IMR-90 (cell line): ENCODE measurements around the gene TNNC2. TPM values are rescaled to one million over a fixed set of nuclear protein-coding genes. Genes with fewer than 3 reads are reported as not detected.

Source experiments
- ATAC-seq: fragments of 200-7000 bp; cut with Tn5 transposase; 2 replicates; pipeline ENCODE4 v1.9.1; 2020; ENCODE audit warnings: low read depth, mild to moderate bottlenecking, moderate library complexity
- BruUV-seq: library from RNA; stranded (reverse); fragments of 400-500 nt; replicated peaks from 2 replicates; lab custom pipeline; 2021; lab: Mats Ljungman, UMichigan
- CTCF ChIA-PET: fragments of 300-600 bp; formaldehyde crosslinking; extraction: SDS; loops from one replicate; lab custom pipeline; 2021; ENCODE audit warnings: antibody characterized with exemption; lab: Yijun Ruan, JAX
- POLR2A ChIA-PET: fragments of 300-600 bp; sonication (Branson Sonifier 250); formaldehyde crosslinking; loops from one replicate; lab custom pipeline; 2022; ENCODE audit warnings: antibody characterized with exemption; ENCODE audit not compliant: unreplicated experiment; lab: Charles Lee
- DNase-seq: peaks from one replicate; pipeline ENCODE4 v3.0.0; 2013
- H2AFZ ChIP-seq: replicated peaks from 2 replicates; pipeline ENCODE3; 2013; ENCODE audit warnings: low read length, mild to moderate bottlenecking; ENCODE audit not compliant: poor library complexity
- H2AK5ac ChIP-seq: 2 replicates; pipeline ENCODE4 v1.6.1; 2013; ENCODE audit warnings: low read depth, low read length, inconsistent platforms
- H2AK9ac ChIP-seq: replicated peaks from 2 replicates; pipeline ENCODE3; 2013; ENCODE audit warnings: mild to moderate bottlenecking, low read depth, low read length, moderate library complexity; ENCODE audit not compliant: poor library complexity
- H2BK120ac ChIP-seq: 2 replicates; pipeline ENCODE4 v1.6.1; 2013; ENCODE audit warnings: low read depth, low read length, inconsistent platforms
- H2BK15ac ChIP-seq: 3 replicates; pipeline ENCODE4 v1.6.1; 2013; ENCODE audit warnings: low read depth, low read length, inconsistent platforms
- H2BK20ac ChIP-seq: 2 replicates; pipeline ENCODE4 v1.6.1; 2013; ENCODE audit warnings: low read depth, mild to moderate bottlenecking, inconsistent platforms, low read length, moderate library complexity
- H2BK5ac ChIP-seq: 2 replicates; pipeline ENCODE4 v1.6.1; 2013; ENCODE audit warnings: mild to moderate bottlenecking, low read depth, low read length, inconsistent platforms; ENCODE audit not compliant: poor library complexity, severe bottlenecking
- H3K14ac ChIP-seq: replicated peaks from 2 replicates; pipeline ENCODE4 v1.6.1; 2013; ENCODE audit warnings: low read depth, low read length, inconsistent platforms
- H3K18ac ChIP-seq: 2 replicates; pipeline ENCODE4 v1.6.1; 2013; ENCODE audit warnings: low read depth, low read length, control low read depth
- H3K23ac ChIP-seq: 2 replicates; pipeline ENCODE4 v1.6.1; 2013; ENCODE audit warnings: low read depth, low read length, inconsistent platforms
- H3K27ac ChIP-seq: 2 replicates; pipeline ENCODE4 v1.5.1; 2013; ENCODE audit warnings: mild to moderate bottlenecking, control low read depth, low read length; ENCODE audit not compliant: insufficient read depth
- H3K27me3 ChIP-seq: 2 replicates; pipeline ENCODE4 v1.6.1; 2013; ENCODE audit warnings: low read length; ENCODE audit not compliant: control insufficient read depth, insufficient read depth
- H3K36me3 ChIP-seq: 2 replicates; pipeline ENCODE4 v1.6.1; 2013; ENCODE audit warnings: low read length, mixed read lengths; ENCODE audit not compliant: control insufficient read depth, insufficient read depth
- H3K4ac ChIP-seq: 2 replicates; pipeline ENCODE4 v1.6.1; 2013; ENCODE audit warnings: low read depth, low read length, inconsistent platforms
- H3K4me1 ChIP-seq: 2 replicates; pipeline ENCODE4 v1.6.1; 2013; ENCODE audit warnings: low read length, mixed read lengths; ENCODE audit not compliant: control insufficient read depth, insufficient read depth
- H3K4me2 ChIP-seq: 2 replicates; pipeline ENCODE4 v1.6.1; 2013; ENCODE audit warnings: low read depth, mild to moderate bottlenecking, control low read depth, low read length, moderate library complexity
- H3K4me3 ChIP-seq: 2 replicates; pipeline ENCODE4 v1.5.1; 2013; ENCODE audit warnings: low read depth, mild to moderate bottlenecking, control low read depth, low read length, moderate library complexity; ENCODE audit not compliant: insufficient read depth
- H3K56ac ChIP-seq: 2 replicates; pipeline ENCODE4 v1.6.1; 2013; ENCODE audit warnings: low read length, inconsistent platforms; ENCODE audit not compliant: insufficient read depth; ENCODE audit errors: extremely low read depth
- H3K79me1 ChIP-seq, 2 experiments: 2 replicates each; pipeline ENCODE4 v1.6.1; 2013; ENCODE audit warnings: low read length in 2 of 2, inconsistent platforms in 1 of 2, low read depth in 1 of 2
- H3K9ac ChIP-seq: 2 replicates; pipeline ENCODE4 v1.6.1; 2013; ENCODE audit warnings: low read depth, low read length, control low read depth
- H3K9me1 ChIP-seq: 2 replicates; pipeline ENCODE4 v1.6.1; 2013; ENCODE audit warnings: low read length, inconsistent platforms; ENCODE audit not compliant: insufficient read depth
- H3K9me3 ChIP-seq: 2 replicates; pipeline ENCODE4 v1.6.1; 2013; ENCODE audit warnings: low read length; ENCODE audit not compliant: control insufficient read depth, insufficient read depth
- H4K20me1 ChIP-seq: 2 replicates; pipeline ENCODE4 v1.6.1; 2013; ENCODE audit warnings: low read length, inconsistent platforms; ENCODE audit not compliant: insufficient read depth
- H4K5ac ChIP-seq: 2 replicates; pipeline ENCODE4 v1.6.1; 2013; ENCODE audit warnings: mild to moderate bottlenecking, low read depth, low read length, control low read depth
- H4K8ac ChIP-seq, 2 experiments: 2 replicates each; pipeline ENCODE4 v1.6.1; 2013; ENCODE audit warnings: low read depth in 2 of 2, low read length in 2 of 2, control low read depth in 1 of 2, inconsistent platforms in 1 of 2
- H4K91ac ChIP-seq: 2 replicates; pipeline ENCODE4 v1.6.1; 2013; ENCODE audit warnings: low read depth, low read length, inconsistent platforms; ENCODE audit not compliant: insufficient read depth
- BHLHE40 ChIP-seq: fragments of 150-350 bp; IDR thresholded peaks from 2 replicates; pipeline ENCODE4 v1.6.1; 2016; ENCODE audit warnings: mild to moderate bottlenecking, low read depth, low read length
- USF2 ChIP-seq: fragments of 150-350 bp; IDR thresholded peaks from 2 replicates; pipeline ENCODE4 v1.6.1; 2017; ENCODE audit warnings: mild to moderate bottlenecking, antibody characterized with exemption, low read length, low read depth
- WGBS, 2 experiments: methylation state at CpG; one replicate each; pipeline versions ENCODE4 v1.1.5 to v1.1.7; 2013; ENCODE audit warnings: missing lambda C conversion rate in 2 of 2; ENCODE audit not compliant: insufficient read length in 1 of 2; ENCODE audit errors: extremely low coverage in 2 of 2; 5-methylcytosine and 5-hydroxymethylcytosine counted together
- dilution Hi-C: fragments of 300-500 bp; cut with HindIII; formaldehyde crosslinking; loops from one replicate; pipeline ENCODE4 v1.14.3; 2018; ENCODE audit warnings: low sequenced_read_pairs; ENCODE audit not compliant: unreplicated experiment
- in situ Hi-C: fragments of 300-500 bp; cut with MboI; formaldehyde crosslinking; loops from 3 replicates; pipeline ENCODE4 v1.14.3; 2019; ENCODE audit warnings: low sequenced_read_pairs, inconsistent platforms, mixed read lengths
- intact Hi-C: fragments of 100-400 bp; cut with micrococcal nuclease; formaldehyde crosslinking; loops from 2 replicates; pipeline ENCODE4 v1.10.0; 2022
- polyA plus RNA-seq, 3 experiments: library from polyadenylated mRNA; depleted of rRNA; stranded (reverse); fragments of >200 nt; gene quantifications; 2 replicates each; pipeline ENCODE4 v1.2.3, GENCODE V29; 2012; ENCODE audit warnings: low replicate concordance in 1 of 3
- total RNA-seq: library from RNA; depleted of rRNA; stranded (reverse); fragments of >200 nt; gene quantifications from 2 replicates; pipeline ENCODE4 v1.2.3, GENCODE V29; 2012

The TNNC2 gene
- total and polyA plus RNA-seq, 2 of the 4 experiments (the other 2 are of a cell fraction), result 0.46 TPM; not detected in 1

- H2BK20ac ChIP-seq, result no peak overlapping the region
- H3K4me1 ChIP-seq, result peaks cover 17% of the 10 kb centered on the region
- peaks cover 2% of the 10 kb centered on the region; the same call in 1 of the 2 replicates for H3K27me3 ChIP-seq
- H2BK120ac ChIP-seq, result peak overlapping the region; percentile 36
- H3K14ac ChIP-seq, result no peak overlapping the region
- ChIA-PET CTCF (no interaction called here), POLR2A (no interaction called here)
- H3K4me3 ChIP-seq, result no peak overlapping the region
- H3K18ac ChIP-seq, result no peak overlapping the region; the same call in 1 of the 2 replicates
- peak overlapping the region; percentile 69 for H3K4ac ChIP-seq
- peak overlapping the region; percentile 84; the same call in 1 of the 2 replicates for H2AK5ac ChIP-seq
- 10% methylated on average over 10 of the region's 24 CpGs; no CpG with 5 or more reads in 1 of the 2 experiments for WGBS, 2 experiments
- ATAC-seq (peak; percentile 78), DNase-seq (peak; percentile 47)
- H2BK5ac ChIP-seq, result no peak overlapping the region
- H2BK15ac ChIP-seq, result no peak overlapping the region
- peak overlapping the region; percentile 55; the same call in 1 of the 2 replicates for H3K4me2 ChIP-seq
- dilution Hi-C loops (no loop called here), in situ Hi-C loops (no loop called here), intact Hi-C loops (no loop called here)
- TF ChIP-seq BHLHE40 (peak; percentile 3; the same call in 1 of the 2 replicates), USF2 (no peak)
- H3K23ac ChIP-seq, result no peak overlapping the region
- H4K8ac ChIP-seq, result peak overlapping the region in 1 of 2 experiments; percentile 75; a peak in 1 of 4 replicates
- H3K36me3 ChIP-seq, result no peaks in the 10 kb centered on the region
- H4K20me1 ChIP-seq, result no peaks in the 10 kb centered on the region
- H3K27ac ChIP-seq, result no peak overlapping the region
- no TSS peak for BruUV-seq
- H2AK9ac ChIP-seq, result peak overlapping the region; percentile 73
- H3K9me3 ChIP-seq, result no peaks in the 10 kb centered on the region
- no peaks in the 10 kb centered on the region for H3K79me1 ChIP-seq
- H2AFZ ChIP-seq, result peak overlapping the region; percentile 85
- no peak overlapping the region for H4K91ac ChIP-seq
- H3K56ac ChIP-seq, result no peak overlapping the region
- no peaks in the 10 kb centered on the region for H3K9me1 ChIP-seq
- no peak overlapping the region for H3K9ac ChIP-seq
- peak overlapping the region; percentile 19; the same call in 1 of the 2 replicates for H4K5ac ChIP-seq
Measured at GRCh38 chr20:45822857-45823256, 4.3 kb downstream of the TNNC2 start.
